HFFc6 (cell line): Measurements from ENCODE around the gene PKD1L1. TPM values are rescaled to one million over a fixed set of nuclear protein-coding genes. Genes with fewer than 3 reads are reported as not detected.

ENCODE experiments used
- DNase-seq: peaks from one replicate; pipeline ENCODE4 v3.0.0-alpha.2; 2018
- H3K27ac Mint-ChIP-seq: 2 replicates; pipeline ENCODE4 v1.8.0; 2020; ENCODE audit warnings: mild to moderate bottlenecking, mixed read lengths
- H3K27me3 Mint-ChIP-seq: 2 replicates; pipeline ENCODE4 v1.8.0; 2021; ENCODE audit warnings: mild to moderate bottlenecking, moderate library complexity, mixed read lengths; ENCODE audit not compliant: insufficient read depth
- H3K36me3 Mint-ChIP-seq: 2 replicates; pipeline ENCODE4 v1.8.0; 2021; ENCODE audit warnings: low read depth, mixed read lengths
- H3K4me1 Mint-ChIP-seq: 2 replicates; pipeline ENCODE4 v1.8.0; 2020; ENCODE audit warnings: low read depth, mixed read lengths
- H3K4me3 Mint-ChIP-seq: 2 replicates; pipeline ENCODE4 v1.8.0; 2020; ENCODE audit warnings: mild to moderate bottlenecking, moderate library complexity, mixed read lengths
- H3K9me3 Mint-ChIP-seq: 2 replicates; pipeline ENCODE4 v1.8.0; 2020; ENCODE audit warnings: mild to moderate bottlenecking, mixed read lengths
- CTCF ChIP-seq: fragments of 200-600 bp; sonication (generic); IDR thresholded peaks from 2 replicates; pipeline ENCODE4 v1.5.0; 2021; ENCODE audit warnings: antibody characterized with exemption, mild to moderate bottlenecking
- total RNA-seq, 6 experiments: library from RNA; stranded (reverse); fragmentation: NEBNext Ultra II Directional; extraction: Animal tissue kit (Norgen Biotek cat#: 25700); gene quantifications; 2 replicates in 1 of 6; 3 replicates in 5 of 6; pipeline ENCODE4 v1.2.3, GENCODE V29; 2021

The PKD1L1 gene
- total RNA-seq, 6 experiments from 2014 or later = 0.03 to 0.14 TPM; not detected in 4

DNA sequence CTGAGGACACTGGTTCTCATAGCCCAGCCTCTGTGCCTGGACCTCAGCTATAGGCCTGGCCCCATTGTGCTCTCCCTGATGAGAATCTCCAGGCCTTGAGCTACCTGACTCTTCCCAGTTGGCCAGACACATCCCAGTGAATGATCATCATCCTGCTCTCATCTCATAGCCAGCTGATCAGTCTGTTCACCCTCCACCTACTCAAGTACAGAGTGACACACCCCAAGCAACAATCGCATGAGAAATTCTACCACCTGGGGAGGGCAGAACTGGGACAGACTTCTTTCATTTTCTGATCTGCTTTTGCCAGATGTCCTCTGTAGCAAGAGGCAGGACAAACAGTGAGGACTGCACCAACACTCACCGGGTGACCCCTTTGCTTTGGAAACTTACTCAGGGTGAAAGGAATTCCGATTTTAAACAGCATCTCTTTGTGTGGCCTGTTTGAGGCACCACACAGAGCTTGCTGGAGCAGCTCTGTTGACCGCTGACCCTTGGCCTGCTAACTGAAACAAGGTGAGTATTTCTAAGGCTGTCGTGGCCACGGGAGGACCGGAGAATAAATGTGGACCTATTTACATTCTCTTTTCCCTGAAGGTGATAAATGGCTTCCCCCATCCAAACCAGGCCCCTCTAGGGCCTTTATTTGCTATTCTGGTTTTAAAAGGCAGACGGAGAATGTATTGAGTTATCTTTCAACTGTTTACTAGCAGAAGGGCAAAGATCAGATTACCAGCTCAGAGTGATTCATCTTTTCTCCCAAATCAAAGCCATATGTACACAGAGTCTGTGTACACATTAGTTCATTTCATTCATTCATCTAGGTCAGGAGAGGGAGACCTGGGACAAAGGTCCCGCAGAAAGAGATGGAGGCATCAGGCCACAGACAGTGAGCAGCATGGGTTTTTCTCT, 184.9 kb downstream of the PKD1L1 start:
- H3K27me3 Mint-ChIP-seq = no peaks in the 10 kb centered on the region; the same call in 1 of the 2 replicates
- H3K9me3 Mint-ChIP-seq = no peaks in the 10 kb centered on the region
- H3K36me3 Mint-ChIP-seq = no peaks in the 10 kb centered on the region
- H3K4me3 Mint-ChIP-seq = peak overlapping the region; percentile 79
- DNase-seq = peak; percentile 85
- TF ChIP-seq CTCF = no peak
- H3K27ac Mint-ChIP-seq = peak overlapping the region; percentile 97
- H3K4me1 Mint-ChIP-seq = peaks cover 57% of the 10 kb centered on the region

GRCh38 chr7:47762746-47763062, 185.6 kb downstream of the PKD1L1 start:
- DNase-seq = no peak
- Mint-ChIP-seq H3K4me1 (peaks cover 63% of the 10 kb centered on the region), H3K36me3 (no peaks in the 10 kb centered on the region), H3K4me3 (peak overlapping the region; percentile 79), H3K27ac (peak overlapping the region; percentile 97), H3K27me3 (no peaks in the 10 kb centered on the region; the same call in 1 of the 2 replicates), H3K9me3 (no peaks in the 10 kb centered on the region)
- TF ChIP-seq CTCF = no peak

DNA sequence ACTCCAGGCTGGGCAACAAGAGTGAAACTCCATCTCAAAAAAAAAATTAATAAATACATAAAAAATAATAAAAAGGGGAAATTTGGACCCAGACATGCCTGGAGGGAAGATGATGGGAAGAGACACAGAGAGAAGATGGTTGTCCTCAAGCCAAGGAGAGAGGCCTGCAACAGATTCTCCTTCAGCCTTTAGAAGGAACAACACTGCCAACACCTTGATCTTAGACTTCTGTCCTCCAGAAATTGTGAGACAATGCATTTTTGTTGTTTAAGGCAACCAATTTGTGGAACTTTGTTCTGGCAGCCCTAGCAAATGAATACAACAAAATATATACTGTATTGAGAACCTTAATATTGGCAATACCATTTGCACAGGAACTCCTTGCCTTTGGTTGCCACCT, 186.1 kb downstream of the PKD1L1 start:
- no peaks in the 10 kb centered on the region for H3K36me3 Mint-ChIP-seq
- no peaks in the 10 kb centered on the region for H3K9me3 Mint-ChIP-seq
- H3K4me1 Mint-ChIP-seq = peaks cover 68% of the 10 kb centered on the region
- H3K4me3 Mint-ChIP-seq = no peak overlapping the region
- DNase-seq = no peak
- H3K27ac Mint-ChIP-seq = peak overlapping the region; percentile 97
- TF ChIP-seq CTCF = no peak
- no peaks in the 10 kb centered on the region; the same call in 1 of the 2 replicates for H3K27me3 Mint-ChIP-seq

- no peaks in the 10 kb centered on the region for H3K9me3 Mint-ChIP-seq
- peak; percentile 69 for TF ChIP-seq CTCF
- H3K4me1 Mint-ChIP-seq = peaks cover 56% of the 10 kb centered on the region
- H3K36me3 Mint-ChIP-seq = no peaks in the 10 kb centered on the region
- no peak for DNase-seq
- no peaks in the 10 kb centered on the region; the same call in 1 of the 2 replicates for H3K27me3 Mint-ChIP-seq
- no peak overlapping the region; the same call in 1 of the 2 replicates for H3K27ac Mint-ChIP-seq
- no peak overlapping the region for H3K4me3 Mint-ChIP-seq
Measured at GRCh38 chr7:47759056-47759706, 189.1 kb downstream of the PKD1L1 start.

GRCh38 chr7:47758546-47758945, 189.7 kb downstream of the PKD1L1 start:
- no peaks in the 10 kb centered on the region; the same call in 1 of the 2 replicates for H3K27me3 Mint-ChIP-seq
- H3K27ac Mint-ChIP-seq = peak overlapping the region; percentile 92
- peaks cover 50% of the 10 kb centered on the region for H3K4me1 Mint-ChIP-seq
- DNase-seq = peak; percentile 14
- TF ChIP-seq CTCF = no peak
- H3K36me3 Mint-ChIP-seq = no peaks in the 10 kb centered on the region
- peak overlapping the region; percentile 65 for H3K4me3 Mint-ChIP-seq
- no peaks in the 10 kb centered on the region for H3K9me3 Mint-ChIP-seq
